Right lobe of liver (tissue), 6 donors: Measurements from ENCODE around the gene LCN1. TPM values are rescaled to one million over a fixed set of nuclear protein-coding genes. Genes with fewer than 3 reads are reported as not detected.
A peak's percentile ranks its signal among the peaks of the same experiment; 100 is the strongest.

Experiments
- ATAC-seq, 4 donors: fragments of 200-7000 bp; cut with Tn5 transposase; one replicate each; pipeline ENCODE4 v1.9.1; 2020; ENCODE audit warnings: mild to moderate bottlenecking in 4 of 4, moderate library complexity in 4 of 4
- DNase-seq, 3 donors: peaks; one replicate each; pipeline ENCODE4 v3.0.0-alpha.2; 2020
- H3K27ac ChIP-seq, 3 donors: fragments of 200-600 bp; one replicate each; pipeline ENCODE4 v1.8.0; 2022
- H3K27me3 ChIP-seq, 2 donors: fragments of 200-600 bp; one replicate each; pipeline ENCODE4 v1.8.0; 2022
- H3K36me3 ChIP-seq, 4 donors: fragments of 200-600 bp; sonication (generic) in 1 of 4; one replicate each; pipeline versions ENCODE4 v1.5.1 to v1.8.0; 2017 to 2022; ENCODE audit warnings: control low read depth in 1 of 4
- H3K4me1 ChIP-seq, 4 donors: fragments of 200-600 bp; sonication (generic) in 1 of 4; one replicate each; pipeline versions ENCODE4 v1.5.1 to v1.8.0; 2017 to 2022; ENCODE audit warnings: control low read depth in 1 of 4
- H3K4me3 ChIP-seq, 3 donors: fragments of 200-600 bp; one replicate each; pipeline ENCODE4 v1.8.0; 2022
- H3K9me3 ChIP-seq, 4 donors: fragments of 200-600 bp; sonication (generic) in 1 of 4; one replicate each; pipeline versions ENCODE4 v1.5.1 to v1.8.0; 2017 to 2022; ENCODE audit warnings: control low read depth in 1 of 4
- POLR2A ChIP-seq: fragments of 450-650 bp; IDR thresholded peaks from one replicate; pipeline ENCODE4 v1.6.1; 2017; ENCODE audit warnings: antibody characterized with exemption, mild to moderate bottlenecking
- WGBS: methylation state at CpG from one replicate; pipeline ENCODE4 v1.1.6; 2018; ENCODE audit warnings: low coverage, low lambda C conversion rate; ENCODE audit not compliant: insufficient coverage; ENCODE audit errors: missing lambda C conversion rate; 5-methylcytosine and 5-hydroxymethylcytosine counted together
- intact Hi-C, 2 donors: fragments of 100-400 bp; cut with DNase I; formaldehyde crosslinking; loops; one replicate each; pipeline versions ENCODE4 v1.11.2 to v1.14.1; 2022
- total RNA-seq, 6 experiments: library from RNA; depleted of rRNA in 2 of 6; stranded (reverse); fragments of >200 nt in 2 of 6; fragmentation: NEBNext Ultra II Directional in 3 of 6; extraction: Animal tissue kit (Norgen Biotek cat#: 25700) in 3 of 6; gene quantifications; one replicate each; pipeline versions ENCODE4 v1.1.0 to v1.2.4, GENCODE V29; 2016 to 2023
- TF ChIP-seq, protein P1 (sequence below), 4 donors: fragments of 200-600 bp in 3 of 4; fragments of 450-650 bp in 1 of 4; IDR thresholded peaks; one replicate each; pipeline versions ENCODE4 v1.5.1 to v1.8.0; 2016 to 2022; ENCODE audit warnings: antibody characterized with exemption in 4 of 4, mild to moderate bottlenecking in 2 of 4
- donor health status: DM: no; HTN: yes; CAD: no.
- donor health status: DM: no; HTN: no; CAD: no.
- donor health status: DM: no; HTN: no; CAD: no.
- donor health status: DM: no; HTN: yes; CAD: no.
- donor health status: DM: no; HTN: yes; CAD: no.

LCN1 gene
- total RNA-seq, 6 experiments from 2014 or later = not detected

GRCh38 chr9:135490980-135491464, 30.2 kb upstream of the LCN1 start:
- intact Hi-C loops = no loop called here

GRCh38 chr9:135491764-135492163, 29.5 kb upstream of the LCN1 start:
- intact Hi-C loops = no loop called here
- peak in 3 of 4 donors; percentile 16 to 39 (median 23) for ATAC-seq
- WGBS = 14% methylated on average over 4 of the region's 4 CpGs
- peak overlapping the region; percentile 65 to 97 (median 91) for H3K27ac ChIP-seq
- no peaks in the 10 kb centered on the region for H3K9me3 ChIP-seq
- H3K4me1 ChIP-seq = peaks cover 0 to 31% (median 10%) of the 10 kb centered on the region in 4 donors
- TF ChIP-seq, protein P1, sequence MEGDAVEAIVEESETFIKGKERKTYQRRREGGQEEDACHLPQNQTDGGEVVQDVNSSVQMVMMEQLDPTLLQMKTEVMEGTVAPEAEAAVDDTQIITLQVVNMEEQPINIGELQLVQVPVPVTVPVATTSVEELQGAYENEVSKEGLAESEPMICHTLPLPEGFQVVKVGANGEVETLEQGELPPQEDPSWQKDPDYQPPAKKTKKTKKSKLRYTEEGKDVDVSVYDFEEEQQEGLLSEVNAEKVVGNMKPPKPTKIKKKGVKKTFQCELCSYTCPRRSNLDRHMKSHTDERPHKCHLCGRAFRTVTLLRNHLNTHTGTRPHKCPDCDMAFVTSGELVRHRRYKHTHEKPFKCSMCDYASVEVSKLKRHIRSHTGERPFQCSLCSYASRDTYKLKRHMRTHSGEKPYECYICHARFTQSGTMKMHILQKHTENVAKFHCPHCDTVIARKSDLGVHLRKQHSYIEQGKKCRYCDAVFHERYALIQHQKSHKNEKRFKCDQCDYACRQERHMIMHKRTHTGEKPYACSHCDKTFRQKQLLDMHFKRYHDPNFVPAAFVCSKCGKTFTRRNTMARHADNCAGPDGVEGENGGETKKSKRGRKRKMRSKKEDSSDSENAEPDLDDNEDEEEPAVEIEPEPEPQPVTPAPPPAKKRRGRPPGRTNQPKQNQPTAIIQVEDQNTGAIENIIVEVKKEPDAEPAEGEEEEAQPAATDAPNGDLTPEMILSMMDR (IDR thresholded peaks at IDR 0.05) = no peak
- TF ChIP-seq POLR2A = no peak
- DNase-seq = peak in 1 of 3 donors; percentile 17
- H3K4me3 ChIP-seq = peak overlapping the region; percentile 33 to 67 (median 63)
- H3K36me3 ChIP-seq = peaks cover 0 to 3% (median under 1%) of the 10 kb centered on the region in 4 donors
- no peaks in the 10 kb centered on the region for H3K27me3 ChIP-seq

More at GRCh38 chr9:135490980-135491464, 30.2 kb upstream of the LCN1 start:
- TF ChIP-seq, protein P1 (IDR thresholded peaks at IDR 0.05) = no peak
- no peak for TF ChIP-seq POLR2A
- H3K4me1 ChIP-seq = peaks cover 0 to 31% (median 10%) of the 10 kb centered on the region in 4 donors
- H3K27ac ChIP-seq = peak overlapping the region; percentile 65 to 97 (median 91)
- ATAC-seq (peak; percentile 78 to 87 (median 84)), DNase-seq (peak; percentile 64 to 90 (median 89))
- WGBS = 5% methylated on average over 12 of the region's 18 CpGs
- H3K36me3 ChIP-seq = peaks cover 0 to 8% (median 3%) of the 10 kb centered on the region in 4 donors
- no peaks in the 10 kb centered on the region for H3K9me3 ChIP-seq
- peak overlapping the region; percentile 33 to 67 (median 63) for H3K4me3 ChIP-seq
- H3K27me3 ChIP-seq = no peaks in the 10 kb centered on the region

DNA sequence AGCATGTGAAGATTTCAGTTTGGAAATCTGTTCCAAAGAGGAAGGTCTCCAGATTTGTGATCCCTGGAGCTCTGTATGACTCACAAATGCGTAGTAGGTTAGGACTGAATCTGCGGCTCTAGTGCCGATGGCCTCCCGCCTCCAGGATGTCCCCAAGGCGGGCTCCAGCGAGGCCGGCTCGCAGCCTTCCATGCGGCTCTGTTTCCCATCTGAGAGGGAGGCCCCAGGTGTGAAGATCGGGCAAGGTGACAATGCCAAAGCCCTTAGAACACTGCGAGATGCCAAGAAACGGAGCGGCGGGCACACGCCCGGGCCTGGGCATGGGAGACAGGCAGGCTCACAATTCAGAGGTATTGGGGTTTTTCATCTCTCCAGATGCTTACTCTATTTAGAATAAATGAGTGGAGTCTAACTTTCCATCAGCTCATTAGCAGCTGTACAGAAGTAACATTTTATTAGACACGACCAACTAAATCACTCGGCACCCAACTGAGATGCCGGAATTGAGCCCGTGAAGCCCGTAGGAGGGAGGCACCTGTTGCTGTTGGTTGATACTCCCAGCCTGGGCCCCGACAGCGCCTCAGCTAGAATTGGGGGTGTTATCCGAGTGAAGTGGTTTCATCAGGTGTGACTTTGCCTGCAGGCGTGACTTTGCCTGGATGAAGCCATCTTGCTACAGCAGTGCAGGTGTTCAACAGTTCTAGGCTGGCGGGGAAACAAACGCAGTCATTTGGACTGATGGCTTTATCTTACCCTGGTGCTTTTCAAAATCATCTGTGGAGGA, 28.2 kb upstream of the LCN1 start:
- peaks cover 0 to under 1% (median 0%) of the 10 kb centered on the region in 4 donors for H3K36me3 ChIP-seq
- ATAC-seq (no peak), DNase-seq (peak in 2 of 3 donors; percentile 12 to 39)
- no peak overlapping the region for H3K27ac ChIP-seq
- H3K9me3 ChIP-seq = no peaks in the 10 kb centered on the region
- H3K27me3 ChIP-seq = no peaks in the 10 kb centered on the region
- intact Hi-C loops = no loop called here
- H3K4me1 ChIP-seq = peaks cover 0 to 31% (median 10%) of the 10 kb centered on the region in 4 donors
- WGBS = 93% methylated on average over 22 of the region's 27 CpGs
- peak overlapping the region in 1 of 3 donors; percentile 67 for H3K4me3 ChIP-seq
- TF ChIP-seq, protein P1 (IDR thresholded peaks at IDR 0.05) = no peak
- TF ChIP-seq POLR2A = no peak

GRCh38 chr9:135494791-135495559, 26.3 kb upstream of the LCN1 start:
- Histone ChIP-seq H3K27me3 (no peaks in the 10 kb centered on the region), H3K27ac (no peak overlapping the region), H3K9me3 (no peaks in the 10 kb centered on the region), H3K36me3 (no peaks in the 10 kb centered on the region), H3K4me1 (peaks cover 0 to 22% (median 2%) of the 10 kb centered on the region in 4 donors), H3K4me3 (no peak overlapping the region)
- TF ChIP-seq POLR2A = no peak
- TF ChIP-seq, protein P1 (IDR thresholded peaks at IDR 0.05) = no peak
- no peak for ATAC-seq
- peak in 2 of 3 donors; percentile 5 to 32 for DNase-seq
- 73% methylated on average over 23 of the region's 30 CpGs for WGBS
- intact Hi-C loops = no loop called here
